SW 1271 (cell line): ENCODE measurements around the gene WASF3.
A peak's percentile ranks its signal among the peaks of the same experiment; 100 is the strongest.
"Not testable (repeated sequence)": the region's sequence is repeated elsewhere in the genome, so short reads cannot be mapped to it uniquely, and the experiment has no call there.

Experiments used
- DNase-seq, 2 experiments: peaks; one replicate each; lab custom pipeline; 2025; lab: John Stamatoyannopoulos, UW

WASF3 gene

DNA sequence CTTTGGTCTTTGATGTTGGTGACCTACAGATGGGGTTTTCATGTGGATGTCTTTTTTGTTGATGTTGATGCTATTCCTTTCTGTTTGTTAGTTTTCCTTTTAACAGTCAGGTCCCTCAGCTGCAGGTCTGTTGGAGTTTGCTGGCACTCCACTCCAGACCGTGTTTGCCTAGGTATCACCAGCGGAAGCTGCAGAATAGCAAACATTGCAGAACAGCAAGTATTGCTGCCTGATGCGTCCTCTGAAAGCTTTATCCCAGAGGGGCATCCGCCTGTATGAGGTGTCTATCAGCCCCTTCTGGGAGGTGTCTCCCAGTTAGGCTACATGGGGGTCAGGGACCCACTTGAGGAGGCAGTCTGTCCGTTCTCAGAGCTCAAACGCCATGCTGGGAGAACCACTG lies 78.2 kb downstream of the WASF3 start:
- DNase-seq = not testable (repeated sequence)

- not testable (repeated sequence) for DNase-seq
These were observed 78.6 kb downstream of the WASF3 start for GRCh38 chr13:26636073-26636472.

DNA sequence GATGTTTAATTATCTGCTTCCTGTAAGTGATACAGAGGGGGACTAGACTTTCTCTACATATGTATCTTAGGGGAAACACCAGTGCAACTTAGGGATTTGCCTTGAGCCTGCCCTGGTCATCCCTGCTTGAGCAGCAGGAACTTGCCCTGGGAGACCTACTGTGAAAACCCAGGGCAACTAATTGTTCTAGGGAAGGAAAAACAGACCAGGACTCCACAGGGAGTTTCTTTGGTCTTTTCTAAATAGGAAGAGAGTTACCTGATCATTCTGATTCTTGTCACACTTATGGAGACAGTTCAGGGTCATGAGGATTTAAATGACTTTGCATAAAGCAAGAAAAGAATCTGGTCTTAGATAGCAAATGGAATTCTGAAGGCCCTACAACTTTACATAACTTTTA lies 89.1 kb downstream of the WASF3 start:
- DNase-seq = no peak

DNA sequence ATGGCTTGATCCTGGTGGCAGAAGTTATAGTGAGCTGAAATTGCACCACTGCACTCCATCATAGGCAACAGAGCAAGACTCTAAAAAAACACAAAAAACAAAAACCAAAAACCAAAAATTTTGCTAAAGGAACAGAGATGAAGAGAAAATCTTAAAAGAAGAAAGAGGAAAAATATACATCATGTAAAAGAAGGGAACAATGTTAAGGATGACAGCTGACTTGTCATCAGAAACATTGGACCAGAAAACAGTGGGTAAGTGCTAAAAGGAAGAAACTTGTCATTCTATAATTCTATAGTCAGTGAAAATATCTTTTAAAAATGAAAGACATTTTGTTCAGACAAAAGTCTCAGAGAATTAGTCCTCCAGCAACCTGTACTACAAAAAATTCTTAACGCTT lies 93.8 kb downstream of the WASF3 start:
- no peak for DNase-seq

- DNase-seq = no peak
These were observed 95.8 kb downstream of the WASF3 start for GRCh38 chr13:26653310-26653709.

GRCh38 chr13:26653842-26654241 lies 96.4 kb downstream of the WASF3 start:
- no peak for DNase-seq

DNA sequence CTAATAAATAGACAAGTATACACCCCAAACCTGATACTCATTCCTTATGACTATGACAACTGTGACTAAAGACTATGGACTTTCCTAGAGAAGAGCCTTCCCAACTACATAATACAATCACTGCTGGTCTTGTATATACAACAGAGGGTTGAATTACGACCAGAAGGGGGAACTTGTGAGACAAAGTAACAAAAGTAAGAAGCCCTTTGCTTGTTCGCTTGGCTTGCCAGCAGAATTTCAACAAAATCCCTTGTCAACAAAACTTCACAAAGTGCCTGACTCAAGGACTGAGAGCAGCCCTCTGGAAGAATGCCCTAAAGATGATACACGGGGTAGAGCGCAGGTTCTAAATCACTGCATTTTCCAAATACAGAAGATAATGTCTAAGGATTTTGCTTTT lies 99.4 kb downstream of the WASF3 start:
- DNase-seq = peak in 1 of 2 experiments; percentile 28

DNA sequence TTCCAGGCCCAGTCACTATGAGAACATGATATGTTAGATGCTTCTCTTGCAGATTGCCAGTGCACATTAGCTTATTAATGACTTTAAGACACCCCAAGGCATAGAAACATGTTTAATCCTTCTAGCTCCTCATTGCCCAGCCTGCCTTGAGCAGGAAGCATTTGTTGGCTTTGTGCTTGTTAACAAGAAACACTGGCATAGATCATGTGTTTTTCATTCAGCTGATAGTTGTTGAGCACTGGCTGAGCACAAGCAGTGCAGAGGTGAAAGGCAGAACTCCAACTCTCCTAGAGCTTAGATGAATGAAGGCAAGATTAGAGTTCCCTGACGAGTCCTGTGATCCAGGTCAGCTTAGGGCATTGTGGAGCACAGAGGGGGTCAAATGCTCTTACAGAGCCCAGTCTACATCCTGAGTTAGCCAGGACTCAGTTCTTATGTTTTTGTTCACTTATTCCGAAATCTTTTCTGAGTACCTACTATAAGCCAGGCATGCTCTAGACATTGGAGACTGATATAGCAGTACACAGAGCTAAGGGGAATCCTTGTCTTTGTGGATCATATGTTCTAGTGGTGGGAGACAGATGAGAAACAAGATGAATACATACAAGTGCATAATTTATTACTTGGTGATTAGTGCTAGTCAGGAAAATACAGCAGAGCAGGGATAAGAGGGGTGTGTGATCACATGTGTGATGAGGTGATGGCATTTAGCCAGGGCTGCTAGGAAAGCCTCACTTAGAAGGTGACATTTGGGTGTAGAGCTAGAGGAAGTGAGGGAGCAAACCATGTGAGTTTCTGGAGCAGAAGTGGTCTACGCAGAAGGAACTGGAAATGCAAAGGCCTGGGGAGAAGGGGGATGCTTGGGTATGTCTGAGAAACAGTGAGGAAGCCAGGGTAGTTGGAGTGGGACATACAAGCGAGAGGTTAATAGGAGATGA lies 101.2 kb downstream of the WASF3 start:
- DNase-seq = no peak

GRCh38 chr13:26660185-26660584 lies 102.7 kb downstream of the WASF3 start:
- DNase-seq = no peak

DNA sequence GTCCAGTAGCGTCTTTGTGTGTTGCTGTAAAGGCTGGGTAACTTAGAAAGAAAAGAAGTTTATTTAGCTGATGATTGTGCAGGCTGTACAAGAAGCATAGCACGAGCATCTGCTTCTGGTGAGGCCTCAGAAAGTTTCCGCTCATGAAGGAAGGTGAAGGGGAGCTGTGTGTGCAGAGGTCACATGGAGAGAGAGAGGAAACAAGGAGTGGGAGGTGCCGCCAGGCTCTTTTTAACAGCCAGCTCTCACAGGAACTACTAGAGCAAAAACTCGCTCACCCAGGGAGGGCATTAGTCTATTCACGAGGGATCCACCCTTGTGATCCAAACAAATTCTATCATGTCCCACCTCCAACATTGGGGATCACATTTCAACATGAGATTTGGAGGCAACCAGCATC lies 103.3 kb downstream of the WASF3 start:
- DNase-seq = no peak

GRCh38 chr13:26663791-26664190 lies 106.3 kb downstream of the WASF3 start:
- no peak for DNase-seq

- no peak for DNase-seq
These were observed 106.8 kb downstream of the WASF3 start for GRCh38 chr13:26664286-26664685.

DNA sequence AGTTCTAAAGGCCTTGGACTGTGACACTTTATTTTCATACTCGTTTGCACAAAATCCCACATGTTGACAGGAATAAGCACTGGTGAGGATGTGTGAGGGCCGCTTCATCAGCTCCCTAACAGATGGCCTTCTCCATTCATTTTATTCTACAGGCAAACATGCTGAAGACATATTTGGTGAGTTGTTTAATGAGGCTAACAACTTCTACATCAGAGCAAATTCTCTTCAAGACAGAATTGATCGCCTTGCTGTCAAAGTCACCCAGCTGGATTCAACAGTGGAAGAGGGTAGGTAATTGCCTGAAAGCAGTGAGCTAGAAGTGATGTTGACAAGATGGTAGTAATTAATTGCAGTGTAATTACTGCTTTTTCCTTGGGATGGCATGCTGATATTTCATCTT lies 107.4 kb downstream of the WASF3 start:
- DNase-seq = no peak

DNA sequence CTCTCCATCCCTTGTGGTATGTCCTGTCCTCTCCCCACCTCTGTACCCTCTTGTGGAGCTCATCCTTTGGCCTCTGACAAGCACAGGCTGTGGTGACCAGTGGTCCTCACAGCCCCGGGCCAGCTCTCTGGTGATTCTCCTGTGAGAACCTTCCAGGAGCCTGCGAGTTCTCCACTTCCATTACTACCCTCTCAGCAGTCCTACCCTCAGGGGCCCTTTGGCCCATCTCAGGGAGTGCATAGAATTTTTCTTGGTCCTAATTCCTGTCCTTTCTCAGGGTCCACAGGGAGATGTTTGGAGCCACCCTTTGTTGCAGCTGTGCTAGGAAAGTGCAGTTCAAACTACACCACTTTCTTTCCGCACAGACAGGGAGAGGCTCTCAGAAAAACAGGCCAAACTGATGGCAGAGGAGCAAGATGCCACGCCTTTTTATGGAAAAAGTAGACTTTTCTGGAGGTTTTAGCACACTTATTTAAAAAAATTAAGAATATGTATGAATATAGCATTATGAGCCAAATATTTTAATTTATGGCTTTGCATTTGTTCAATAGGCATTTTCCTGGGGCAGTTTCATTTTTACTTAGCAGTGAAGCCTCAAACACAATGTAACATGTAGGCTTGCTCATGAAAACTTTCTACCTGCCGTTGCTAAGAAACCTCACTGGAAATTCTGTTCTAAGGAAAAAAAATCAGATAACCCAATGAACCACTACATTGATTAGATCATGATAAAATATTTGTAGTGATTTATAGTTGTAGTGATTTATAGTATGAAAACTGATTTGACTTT lies 111.1 kb downstream of the WASF3 start:
- DNase-seq = no peak

DNA sequence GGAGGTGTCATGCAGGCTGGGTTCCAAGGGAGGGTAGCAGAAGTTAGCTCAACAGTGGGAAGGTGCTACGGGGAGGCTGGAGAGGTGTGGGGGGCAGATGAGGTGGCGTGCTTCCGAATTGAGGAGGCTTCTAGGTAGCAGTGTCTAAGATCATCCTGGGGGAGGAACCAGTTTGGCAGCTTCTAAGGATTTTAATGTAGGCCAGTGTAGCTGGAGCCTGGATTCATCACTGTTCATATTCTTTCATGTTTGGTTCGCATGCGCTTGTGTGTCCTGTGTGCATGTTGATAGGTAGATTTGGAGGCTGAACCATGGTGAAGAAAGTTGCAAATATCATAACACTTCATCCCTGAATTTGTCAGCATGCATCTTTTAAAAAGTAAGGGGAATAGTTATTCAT lies 116.4 kb downstream of the WASF3 start:
- no peak for DNase-seq

GRCh38 chr13:26677156-26677555 lies 119.7 kb downstream of the WASF3 start:
- no peak for DNase-seq

DNA sequence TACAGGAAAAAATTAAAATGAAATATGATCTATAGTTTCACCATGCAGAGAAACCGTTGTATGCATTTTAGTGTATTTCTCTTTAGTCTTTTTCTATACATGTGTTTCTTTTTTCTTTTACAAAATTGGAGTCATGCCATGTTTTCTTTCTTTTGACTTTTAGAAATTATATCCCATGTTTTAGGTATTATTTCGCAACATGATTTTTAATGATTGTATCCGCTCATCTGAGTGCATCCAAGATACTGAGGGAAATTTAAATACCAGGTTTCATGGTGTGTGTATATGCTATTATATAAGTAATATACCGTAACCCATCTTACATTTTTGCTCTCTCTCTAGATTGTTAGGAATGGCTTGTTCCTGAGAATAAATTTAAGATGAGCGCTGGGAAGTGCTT lies 120.8 kb downstream of the WASF3 start:
- no peak for DNase-seq

DNA sequence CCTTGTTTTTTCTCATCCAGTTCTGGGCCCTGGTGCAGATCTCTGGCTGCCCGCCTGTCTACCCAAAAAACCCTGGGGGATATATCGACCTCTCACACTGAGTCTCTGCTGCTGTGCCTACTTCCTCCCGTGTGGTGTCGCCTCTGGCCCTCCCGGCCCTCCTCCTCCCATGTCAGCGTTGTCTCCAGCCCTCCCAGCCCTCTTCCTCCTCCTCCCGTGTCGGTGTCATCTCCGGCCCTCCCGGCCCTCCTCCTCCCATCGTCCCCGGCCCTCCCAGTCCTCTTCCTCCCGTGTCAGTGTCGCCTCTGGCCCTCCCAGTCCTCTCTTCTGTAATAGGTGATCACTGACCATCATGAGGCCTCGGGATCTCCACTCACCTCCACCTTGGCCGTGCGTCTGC lies 121.3 kb downstream of the WASF3 start:
- DNase-seq = no peak

GRCh38 chr13:26679411-26680122 lies 122.1 kb downstream of the WASF3 start:
- no peak for DNase-seq

DNA sequence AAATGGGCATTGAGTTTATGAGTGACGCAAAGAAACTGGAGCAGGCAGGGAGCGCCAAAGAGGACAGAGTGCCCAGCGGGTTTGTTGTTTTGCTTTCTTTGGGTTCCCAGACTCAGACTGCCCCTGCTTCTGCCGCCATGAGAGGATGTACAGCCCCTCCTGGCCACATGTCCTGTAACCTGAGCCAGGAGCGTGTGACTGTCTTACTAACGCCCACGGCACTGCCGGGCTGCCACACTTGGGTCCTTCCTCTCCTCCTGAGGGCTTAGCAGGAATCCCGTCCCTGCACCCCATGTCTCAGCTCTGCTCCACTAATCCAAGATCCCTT lies 122.6 kb downstream of the WASF3 start:
- DNase-seq = no peak

GRCh38 chr13:26680572-26680971 lies 123.1 kb downstream of the WASF3 start:
- no peak for DNase-seq

DNA sequence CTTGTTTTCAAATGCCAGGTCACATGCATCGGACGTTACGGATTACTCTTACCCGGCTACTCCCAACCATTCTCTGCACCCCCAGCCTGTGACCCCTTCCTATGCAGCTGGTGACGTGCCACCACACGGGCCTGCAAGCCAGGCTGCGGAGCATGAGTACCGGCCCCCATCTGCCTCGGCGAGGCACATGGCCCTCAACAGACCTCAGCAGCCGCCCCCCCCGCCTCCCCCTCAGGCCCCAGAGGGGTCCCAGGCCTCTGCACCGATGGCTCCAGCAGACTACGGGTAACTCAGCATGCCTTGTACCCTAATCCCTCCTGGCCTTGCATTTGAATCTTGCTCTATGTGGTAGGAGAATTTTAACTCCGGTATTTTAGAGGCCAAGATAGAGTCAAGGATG lies 123.6 kb downstream of the WASF3 start:
- DNase-seq = no peak

GRCh38 chr13:26682606-26683005 lies 125.1 kb downstream of the WASF3 start:
- DNase-seq = no peak
